ENCODE results near the gene NPTX1. TPM values are rescaled to one million over a fixed set of nuclear protein-coding genes. Genes with fewer than 3 reads are reported as not detected.

NPTX1 gene
- total RNA-seq, 4 donors from 2014 or later = 0.92 to 0.98 TPM; not detected in 2

DNA sequence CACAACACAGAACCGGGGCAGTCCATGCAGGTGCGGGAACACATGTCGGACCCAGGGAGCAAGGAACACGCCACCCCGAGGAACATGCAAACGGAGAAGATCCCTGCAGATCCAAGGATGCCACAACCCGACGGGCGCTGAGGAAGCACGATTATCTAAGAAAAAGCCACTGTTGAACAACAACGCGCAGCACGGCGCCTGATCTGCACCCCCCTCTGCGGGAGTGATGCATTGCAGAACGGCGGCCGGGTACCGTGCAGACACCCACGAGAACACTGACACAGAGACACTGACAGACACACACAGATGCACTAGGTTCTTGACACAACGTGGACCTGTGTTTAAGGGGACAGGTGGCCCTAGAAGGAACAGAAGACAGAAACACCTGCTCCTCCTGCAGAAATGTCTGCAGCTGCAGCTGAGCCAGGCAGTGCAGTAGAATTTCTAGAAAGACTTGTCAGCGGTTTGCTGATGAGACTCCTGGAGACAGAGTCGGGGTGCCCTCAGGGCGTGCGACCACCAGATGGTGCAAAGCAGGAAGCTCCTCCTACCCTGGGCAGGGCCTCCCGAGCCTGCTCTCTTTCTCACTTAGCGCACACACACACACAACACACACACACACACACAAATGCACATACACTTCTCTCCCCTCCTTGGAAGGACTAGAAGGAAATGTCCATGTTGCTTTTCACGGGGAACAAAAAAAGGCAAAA is 7.5 kb downstream of the NPTX1 start:
- TF ChIP-seq, protein P1, sequence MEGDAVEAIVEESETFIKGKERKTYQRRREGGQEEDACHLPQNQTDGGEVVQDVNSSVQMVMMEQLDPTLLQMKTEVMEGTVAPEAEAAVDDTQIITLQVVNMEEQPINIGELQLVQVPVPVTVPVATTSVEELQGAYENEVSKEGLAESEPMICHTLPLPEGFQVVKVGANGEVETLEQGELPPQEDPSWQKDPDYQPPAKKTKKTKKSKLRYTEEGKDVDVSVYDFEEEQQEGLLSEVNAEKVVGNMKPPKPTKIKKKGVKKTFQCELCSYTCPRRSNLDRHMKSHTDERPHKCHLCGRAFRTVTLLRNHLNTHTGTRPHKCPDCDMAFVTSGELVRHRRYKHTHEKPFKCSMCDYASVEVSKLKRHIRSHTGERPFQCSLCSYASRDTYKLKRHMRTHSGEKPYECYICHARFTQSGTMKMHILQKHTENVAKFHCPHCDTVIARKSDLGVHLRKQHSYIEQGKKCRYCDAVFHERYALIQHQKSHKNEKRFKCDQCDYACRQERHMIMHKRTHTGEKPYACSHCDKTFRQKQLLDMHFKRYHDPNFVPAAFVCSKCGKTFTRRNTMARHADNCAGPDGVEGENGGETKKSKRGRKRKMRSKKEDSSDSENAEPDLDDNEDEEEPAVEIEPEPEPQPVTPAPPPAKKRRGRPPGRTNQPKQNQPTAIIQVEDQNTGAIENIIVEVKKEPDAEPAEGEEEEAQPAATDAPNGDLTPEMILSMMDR (IDR thresholded peaks at IDR 0.05) = no peak
- TF ChIP-seq POLR2A (IDR thresholded peaks at IDR 0.05) = no peak
- WGBS, 2 donors = 73 to 78% methylated on average over 28 of the region's 28 CpGs
- Histone ChIP-seq H3K9me3 (no peaks in the 10 kb centered on the region), H3K4me1 (no peaks in the 10 kb centered on the region), H3K27ac (no peak overlapping the region), H3K36me3 (no peaks in the 10 kb centered on the region), H3K27me3 (no peaks in the 10 kb centered on the region), H3K4me3 (replicated peaks in 1 of 3) (no peak overlapping the region)
- no peak for DNase-seq
- intact Hi-C loops (cut with DNase I) = no loop called here

DNA sequence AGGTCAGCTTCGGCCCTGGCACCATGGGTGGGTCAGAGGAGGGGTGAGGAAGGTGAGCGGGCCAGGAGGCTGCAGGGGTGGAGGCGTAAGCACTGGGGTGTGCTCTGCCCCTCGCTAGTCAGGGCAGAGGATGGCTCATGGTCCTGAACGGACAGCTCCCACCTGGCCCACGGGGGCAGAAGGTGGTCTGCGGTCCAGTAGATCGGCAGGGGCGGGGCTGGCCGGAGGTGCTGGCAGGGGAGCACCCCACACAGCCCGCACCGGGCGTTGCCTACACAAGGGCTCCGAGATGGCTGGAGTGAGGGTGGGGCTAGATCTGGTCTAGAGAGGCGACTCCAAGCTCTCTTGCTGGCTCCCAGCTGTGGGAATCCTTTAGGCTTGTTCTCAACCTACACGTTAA is 8.2 kb downstream of the NPTX1 start:
- 18 to 30% methylated on average over 4 to 6 of the region's 16 CpGs for WGBS, 2 donors
- intact Hi-C loops (cut with DNase I) = no loop called here
- no peak for DNase-seq

DNA sequence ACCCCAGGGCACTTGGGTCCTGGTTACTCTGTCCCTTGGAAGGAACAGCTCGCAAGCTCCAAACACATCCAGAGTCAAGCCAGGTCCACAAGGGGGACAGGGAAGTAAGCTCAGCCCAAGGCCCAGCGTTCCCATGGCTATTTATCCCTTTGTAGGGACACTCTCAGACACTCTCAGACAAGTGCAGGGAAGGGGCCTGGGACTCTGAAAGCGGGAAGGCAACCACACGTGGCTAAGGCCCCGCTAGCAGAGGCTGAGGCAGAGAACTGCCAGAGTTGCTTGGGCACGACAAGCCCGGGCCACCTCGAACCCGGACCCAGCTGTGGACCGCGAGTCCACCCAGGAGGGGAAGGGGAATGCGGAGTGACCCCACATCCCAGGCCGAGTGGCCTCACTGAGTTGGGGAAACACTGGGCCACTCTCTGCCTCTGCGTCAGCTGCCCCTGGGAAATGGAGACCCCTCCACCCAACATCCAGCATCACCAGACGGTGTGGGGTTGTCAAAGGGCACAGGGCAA is 10.2 kb downstream of the NPTX1 start:
- Histone ChIP-seq H3K9me3 (no peaks in the 10 kb centered on the region), H3K4me1 (no peaks in the 10 kb centered on the region), H3K36me3 (no peaks in the 10 kb centered on the region), H3K27me3 (no peaks in the 10 kb centered on the region), H3K4me3 (replicated peaks in 1 of 3) (no peak overlapping the region), H3K27ac (no peak overlapping the region)
- 51 to 77% methylated on average over 3 to 14 of the region's 15 CpGs for WGBS, 2 donors
- intact Hi-C loops (cut with DNase I) = no loop called here
- no peak for TF ChIP-seq POLR2A (IDR thresholded peaks at IDR 0.05)
- TF ChIP-seq, protein P1 (IDR thresholded peaks at IDR 0.05) = no peak
- no peak for DNase-seq

More for the DNA sequence above, 8.2 kb downstream of the NPTX1 start:
- Histone ChIP-seq H3K9me3 (no peaks in the 10 kb centered on the region), H3K4me1 (no peaks in the 10 kb centered on the region), H3K27me3 (no peaks in the 10 kb centered on the region), H3K4me3 (replicated peaks in 1 of 3) (no peak overlapping the region), H3K27ac (no peak overlapping the region), H3K36me3 (no peaks in the 10 kb centered on the region)
- TF ChIP-seq, protein P1 (IDR thresholded peaks at IDR 0.05) = no peak
- TF ChIP-seq POLR2A (IDR thresholded peaks at IDR 0.05) = no peak

DNA sequence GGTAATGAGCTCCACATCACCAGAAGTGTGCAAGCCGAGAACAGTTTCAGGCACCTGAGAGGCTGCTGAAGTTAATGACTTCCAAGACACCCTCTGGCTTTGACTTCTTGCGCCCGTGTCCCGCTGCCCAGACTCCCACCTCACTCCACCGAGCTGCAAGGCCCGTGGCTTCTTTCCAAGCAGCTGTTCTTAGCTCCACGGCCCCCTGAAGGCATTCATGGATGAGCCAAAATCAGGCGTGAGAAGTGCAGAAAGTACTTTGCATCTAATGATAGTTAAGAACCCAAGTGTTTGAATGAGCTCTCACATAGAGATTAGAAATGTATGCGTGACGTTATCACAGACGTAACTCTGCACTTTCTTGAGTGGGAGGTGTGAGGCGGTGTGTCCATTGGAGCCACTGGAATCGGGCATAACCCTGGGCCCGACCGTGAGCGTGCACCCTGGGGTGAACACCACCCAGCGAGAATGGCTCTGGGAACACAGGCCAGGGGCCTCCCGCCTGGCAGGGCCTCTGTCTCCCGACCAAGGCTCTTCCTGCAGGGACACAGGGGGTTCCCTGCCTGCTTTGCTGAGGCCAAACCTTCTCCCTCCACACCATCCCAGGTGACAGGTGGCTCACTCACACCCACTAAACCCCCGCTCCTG is 11.0 kb downstream of the NPTX1 start:
- 75 to 80% methylated on average over 19 to 20 of the region's 20 CpGs for WGBS, 2 donors

More for the DNA sequence above, 11.0 kb downstream of the NPTX1 start:
- H3K4me1 ChIP-seq = no peaks in the 10 kb centered on the region
- no peaks in the 10 kb centered on the region for H3K9me3 ChIP-seq
- no peak for TF ChIP-seq POLR2A (IDR thresholded peaks at IDR 0.05)
- TF ChIP-seq, protein P1 (IDR thresholded peaks at IDR 0.05) = no peak
- no peaks in the 10 kb centered on the region for H3K27me3 ChIP-seq
- H3K27ac ChIP-seq = no peak overlapping the region
- H3K4me3 ChIP-seq (replicated peaks in 1 of 3) = no peak overlapping the region
- no peaks in the 10 kb centered on the region for H3K36me3 ChIP-seq
- DNase-seq = no peak
- intact Hi-C loops (cut with DNase I) = no loop called here

All from thyroid gland (tissue), 4 donors.